IMR-90 (cell line): ENCODE measurements around the gene ATF1. TPM values are rescaled to one million over a fixed set of nuclear protein-coding genes. Genes with fewer than 3 reads are reported as not detected.

ENCODE experiments used
- ATAC-seq: fragments of 200-7000 bp; cut with Tn5 transposase; 2 replicates; pipeline ENCODE4 v1.9.1; 2020; ENCODE audit warnings: low read depth, mild to moderate bottlenecking, moderate library complexity
- BruUV-seq: library from RNA; stranded (reverse); fragments of 400-500 nt; replicated peaks from 2 replicates; lab custom pipeline; 2021; lab: Mats Ljungman, UMichigan
- CTCF ChIA-PET: fragments of 300-600 bp; formaldehyde crosslinking; extraction: SDS; loops from one replicate; lab custom pipeline; 2021; ENCODE audit warnings: antibody characterized with exemption; lab: Yijun Ruan, JAX
- POLR2A ChIA-PET: fragments of 300-600 bp; sonication (Branson Sonifier 250); formaldehyde crosslinking; loops from one replicate; lab custom pipeline; 2022; ENCODE audit warnings: antibody characterized with exemption; ENCODE audit not compliant: unreplicated experiment; lab: Charles Lee
- DNase-seq: peaks from one replicate; pipeline ENCODE4 v3.0.0; 2013
- H2AFZ ChIP-seq: replicated peaks from 2 replicates; pipeline ENCODE3; 2013; ENCODE audit warnings: low read length, mild to moderate bottlenecking; ENCODE audit not compliant: poor library complexity
- H2AK5ac ChIP-seq: 2 replicates; pipeline ENCODE4 v1.6.1; 2013; ENCODE audit warnings: low read depth, low read length, inconsistent platforms
- H2AK9ac ChIP-seq: replicated peaks from 2 replicates; pipeline ENCODE3; 2013; ENCODE audit warnings: mild to moderate bottlenecking, low read depth, low read length, moderate library complexity; ENCODE audit not compliant: poor library complexity
- H2BK120ac ChIP-seq: 2 replicates; pipeline ENCODE4 v1.6.1; 2013; ENCODE audit warnings: low read depth, low read length, inconsistent platforms
- H2BK15ac ChIP-seq: 3 replicates; pipeline ENCODE4 v1.6.1; 2013; ENCODE audit warnings: low read depth, low read length, inconsistent platforms
- H2BK20ac ChIP-seq: 2 replicates; pipeline ENCODE4 v1.6.1; 2013; ENCODE audit warnings: low read depth, mild to moderate bottlenecking, inconsistent platforms, low read length, moderate library complexity
- H2BK5ac ChIP-seq: 2 replicates; pipeline ENCODE4 v1.6.1; 2013; ENCODE audit warnings: mild to moderate bottlenecking, low read depth, low read length, inconsistent platforms; ENCODE audit not compliant: poor library complexity, severe bottlenecking
- H3K14ac ChIP-seq: replicated peaks from 2 replicates; pipeline ENCODE4 v1.6.1; 2013; ENCODE audit warnings: low read depth, low read length, inconsistent platforms
- H3K18ac ChIP-seq: 2 replicates; pipeline ENCODE4 v1.6.1; 2013; ENCODE audit warnings: low read depth, low read length, control low read depth
- H3K23ac ChIP-seq: 2 replicates; pipeline ENCODE4 v1.6.1; 2013; ENCODE audit warnings: low read depth, low read length, inconsistent platforms
- H3K27ac ChIP-seq: 2 replicates; pipeline ENCODE4 v1.5.1; 2013; ENCODE audit warnings: mild to moderate bottlenecking, control low read depth, low read length; ENCODE audit not compliant: insufficient read depth
- H3K27me3 ChIP-seq: 2 replicates; pipeline ENCODE4 v1.6.1; 2013; ENCODE audit warnings: low read length; ENCODE audit not compliant: control insufficient read depth, insufficient read depth
- H3K36me3 ChIP-seq: 2 replicates; pipeline ENCODE4 v1.6.1; 2013; ENCODE audit warnings: low read length, mixed read lengths; ENCODE audit not compliant: control insufficient read depth, insufficient read depth
- H3K4ac ChIP-seq: 2 replicates; pipeline ENCODE4 v1.6.1; 2013; ENCODE audit warnings: low read depth, low read length, inconsistent platforms
- H3K4me1 ChIP-seq: 2 replicates; pipeline ENCODE4 v1.6.1; 2013; ENCODE audit warnings: low read length, mixed read lengths; ENCODE audit not compliant: control insufficient read depth, insufficient read depth
- H3K4me2 ChIP-seq: 2 replicates; pipeline ENCODE4 v1.6.1; 2013; ENCODE audit warnings: low read depth, mild to moderate bottlenecking, control low read depth, low read length, moderate library complexity
- H3K4me3 ChIP-seq: 2 replicates; pipeline ENCODE4 v1.5.1; 2013; ENCODE audit warnings: low read depth, mild to moderate bottlenecking, control low read depth, low read length, moderate library complexity; ENCODE audit not compliant: insufficient read depth
- H3K56ac ChIP-seq: 2 replicates; pipeline ENCODE4 v1.6.1; 2013; ENCODE audit warnings: low read length, inconsistent platforms; ENCODE audit not compliant: insufficient read depth; ENCODE audit errors: extremely low read depth
- H3K79me1 ChIP-seq, 2 experiments: 2 replicates each; pipeline ENCODE4 v1.6.1; 2013; ENCODE audit warnings: low read length in 2 of 2, inconsistent platforms in 1 of 2, low read depth in 1 of 2
- H3K9ac ChIP-seq: 2 replicates; pipeline ENCODE4 v1.6.1; 2013; ENCODE audit warnings: low read depth, low read length, control low read depth
- H3K9me1 ChIP-seq: 2 replicates; pipeline ENCODE4 v1.6.1; 2013; ENCODE audit warnings: low read length, inconsistent platforms; ENCODE audit not compliant: insufficient read depth
- H3K9me3 ChIP-seq: 2 replicates; pipeline ENCODE4 v1.6.1; 2013; ENCODE audit warnings: low read length; ENCODE audit not compliant: control insufficient read depth, insufficient read depth
- H4K20me1 ChIP-seq: 2 replicates; pipeline ENCODE4 v1.6.1; 2013; ENCODE audit warnings: low read length, inconsistent platforms; ENCODE audit not compliant: insufficient read depth
- H4K5ac ChIP-seq: 2 replicates; pipeline ENCODE4 v1.6.1; 2013; ENCODE audit warnings: mild to moderate bottlenecking, low read depth, low read length, control low read depth
- H4K8ac ChIP-seq, 2 experiments: 2 replicates each; pipeline ENCODE4 v1.6.1; 2013; ENCODE audit warnings: low read depth in 2 of 2, low read length in 2 of 2, control low read depth in 1 of 2, inconsistent platforms in 1 of 2
- H4K91ac ChIP-seq: 2 replicates; pipeline ENCODE4 v1.6.1; 2013; ENCODE audit warnings: low read depth, low read length, inconsistent platforms; ENCODE audit not compliant: insufficient read depth
- BHLHE40 ChIP-seq: fragments of 150-350 bp; IDR thresholded peaks from 2 replicates; pipeline ENCODE4 v1.6.1; 2016; ENCODE audit warnings: mild to moderate bottlenecking, low read depth, low read length
- CEBPB ChIP-seq: IDR thresholded peaks from 2 replicates; pipeline ENCODE4 v1.6.1; 2012; ENCODE audit warnings: low read depth, low read length, improper control_type of control experiment
- CHD1 ChIP-seq: IDR thresholded peaks from 2 replicates; pipeline ENCODE4 v1.6.1; 2012; ENCODE audit warnings: low read depth, low read length, improper control_type of control experiment
- CTCF ChIP-seq: conservative IDR thresholded peaks from 2 replicates; pipeline ENCODE4 v1.5.1; 2012; ENCODE audit warnings: mild to moderate bottlenecking, low read depth, low read length, improper control_type of control experiment
- ELK1 ChIP-seq: fragments of 150-350 bp; IDR thresholded peaks from 2 replicates; pipeline ENCODE4 v1.6.1; 2016; ENCODE audit warnings: low read depth, mild to moderate bottlenecking, low read length, moderate library complexity, borderline replicate concordance
- FOS ChIP-seq: fragments of 150-350 bp; IDR thresholded peaks from 2 replicates; pipeline ENCODE4 v1.6.1; 2016; ENCODE audit warnings: low read depth, low read length
- MAFK ChIP-seq: IDR thresholded peaks from 2 replicates; pipeline ENCODE4 v1.6.1; 2012; ENCODE audit warnings: low read depth, low read length, improper control_type of control experiment
- MAZ ChIP-seq: IDR thresholded peaks from 2 replicates; pipeline ENCODE4 v1.6.1; 2012; ENCODE audit warnings: low read depth, mild to moderate bottlenecking, low read length, improper control_type of control experiment, moderate library complexity, borderline replicate concordance
- MXI1 ChIP-seq: IDR thresholded peaks from 2 replicates; pipeline ENCODE4 v1.6.1; 2012; ENCODE audit warnings: low read depth, mild to moderate bottlenecking, low read length, moderate library complexity, borderline replicate concordance
- NFE2L2 ChIP-seq: fragments of 150-350 bp; IDR thresholded peaks from 2 replicates; pipeline ENCODE4 v1.6.1; 2016; ENCODE audit warnings: low read depth, mild to moderate bottlenecking, low read length
- POLR2A ChIP-seq: IDR thresholded peaks from 2 replicates; pipeline ENCODE4 v1.6.1; 2012; ENCODE audit warnings: mild to moderate bottlenecking, low read depth, low read length
- RAD21 ChIP-seq: IDR thresholded peaks from 2 replicates; pipeline ENCODE4 v1.6.1; 2012; ENCODE audit warnings: low read length, improper control_type of control experiment
- RCOR1 ChIP-seq: IDR thresholded peaks from 2 replicates; pipeline ENCODE4 v1.6.1; 2012; ENCODE audit warnings: mild to moderate bottlenecking, low read length, improper control_type of control experiment; ENCODE audit not compliant: insufficient replicate concordance
- RFX5 ChIP-seq: IDR thresholded peaks from 2 replicates; pipeline ENCODE4 v1.8.0; 2012; ENCODE audit warnings: low read depth, mild to moderate bottlenecking, low read length, moderate library complexity
- SMC3 ChIP-seq: fragments of 150-350 bp; IDR thresholded peaks from 2 replicates; pipeline ENCODE4 v1.6.1; 2016; ENCODE audit warnings: low read depth, mild to moderate bottlenecking, antibody characterized with exemption, low read length, moderate library complexity
- USF2 ChIP-seq: fragments of 150-350 bp; IDR thresholded peaks from 2 replicates; pipeline ENCODE4 v1.6.1; 2017; ENCODE audit warnings: mild to moderate bottlenecking, antibody characterized with exemption, low read length, low read depth
- WGBS, 2 experiments: methylation state at CpG; one replicate each; pipeline versions ENCODE4 v1.1.5 to v1.1.7; 2013; ENCODE audit warnings: missing lambda C conversion rate in 2 of 2; ENCODE audit not compliant: insufficient read length in 1 of 2; ENCODE audit errors: extremely low coverage in 2 of 2; 5-methylcytosine and 5-hydroxymethylcytosine counted together
- dilution Hi-C: fragments of 300-500 bp; cut with HindIII; formaldehyde crosslinking; loops from one replicate; pipeline ENCODE4 v1.14.3; 2018; ENCODE audit warnings: low sequenced_read_pairs; ENCODE audit not compliant: unreplicated experiment
- in situ Hi-C: fragments of 300-500 bp; cut with MboI; formaldehyde crosslinking; loops from 3 replicates; pipeline ENCODE4 v1.14.3; 2019; ENCODE audit warnings: low sequenced_read_pairs, inconsistent platforms, mixed read lengths
- intact Hi-C: fragments of 100-400 bp; cut with micrococcal nuclease; formaldehyde crosslinking; loops from 2 replicates; pipeline ENCODE4 v1.10.0; 2022
- polyA plus RNA-seq, 3 experiments: library from polyadenylated mRNA; depleted of rRNA; stranded (reverse); fragments of >200 nt; gene quantifications; 2 replicates each; pipeline ENCODE4 v1.2.3, GENCODE V29; 2012; ENCODE audit warnings: low replicate concordance in 1 of 3
- total RNA-seq: library from RNA; depleted of rRNA; stranded (reverse); fragments of >200 nt; gene quantifications from 2 replicates; pipeline ENCODE4 v1.2.3, GENCODE V29; 2012

ATF1 gene
- total and polyA plus RNA-seq, 2 of the 4 experiments (the other 2 are of a cell fraction) = 20.6 to 24.0 TPM

DNA sequence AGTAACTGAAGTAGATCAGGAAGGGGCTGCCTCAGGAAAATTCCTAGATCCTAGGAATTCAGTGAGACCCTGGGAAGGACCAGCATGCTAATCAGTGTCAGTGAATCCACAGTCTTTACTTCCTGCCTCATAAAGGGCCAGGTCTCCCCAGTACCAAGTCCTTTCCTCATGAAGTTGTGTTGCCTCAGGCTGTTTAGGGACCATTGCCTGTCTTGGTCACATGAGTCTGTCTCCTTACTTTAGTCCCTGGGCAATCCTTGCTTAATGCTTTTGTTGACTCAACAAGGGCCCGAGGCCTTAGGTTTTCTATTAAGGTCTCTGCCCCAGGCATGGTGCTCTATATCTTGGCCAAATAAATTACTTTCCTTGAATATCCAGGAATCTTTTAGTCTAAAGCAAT lies 16.1 kb upstream of the ATF1 start:
- CTCF ChIA-PET = interaction anchor here (1.0 kb wide), 1 partner anchor 10 kb away, joined by 3 read pairs; no protein-coding TSS in a partner anchor
- H2AK9ac ChIP-seq = peak overlapping the region; percentile 32
- no peak overlapping the region for H3K56ac ChIP-seq
- DNase-seq (no peak), ATAC-seq (no peak)
- TF ChIP-seq MAZ (no peak), MAFK (no peak), USF2 (no peak), RAD21 (no peak), RCOR1 (no peak), FOS (no peak), ELK1 (no peak), CEBPB (no peak), POLR2A (no peak), RFX5 (no peak), CTCF (no peak), SMC3 (no peak), CHD1 (no peak), BHLHE40 (no peak), MXI1 (no peak), NFE2L2 (no peak)
- POLR2A ChIA-PET = no interaction called here
- no peak overlapping the region for H2AFZ ChIP-seq
- no peak overlapping the region for H2AK5ac ChIP-seq
- no peak overlapping the region for H3K14ac ChIP-seq
- H4K20me1 ChIP-seq = no peaks in the 10 kb centered on the region
- no peak overlapping the region for H2BK15ac ChIP-seq
- intact Hi-C loops = no loop called here
- H3K23ac ChIP-seq = no peak overlapping the region
- no peaks in the 10 kb centered on the region for H3K4me1 ChIP-seq
- no TSS peak for BruUV-seq
- H4K8ac ChIP-seq = no peak overlapping the region
- in situ Hi-C loops = no loop called here
- no peak overlapping the region for H3K18ac ChIP-seq
- 0 out of 4 replicates have a peak, but pooled peaks cover 0 to 3% of the 10 kb centered on the region in 2 experiments for H3K79me1 ChIP-seq
- peaks cover 9% of the 10 kb centered on the region; the same call in 1 of the 2 replicates for H3K9me1 ChIP-seq
- no peak overlapping the region for H3K27ac ChIP-seq
- peaks cover 21% of the 10 kb centered on the region for H3K36me3 ChIP-seq
- H4K91ac ChIP-seq = no peak overlapping the region
- H3K9me3 ChIP-seq = no peaks in the 10 kb centered on the region
- H3K4ac ChIP-seq = no peak overlapping the region
- H3K4me3 ChIP-seq = no peak overlapping the region
- H2BK20ac ChIP-seq = no peak overlapping the region
- no peak overlapping the region for H3K9ac ChIP-seq
- no peak overlapping the region for H4K5ac ChIP-seq
- no peak overlapping the region for H2BK5ac ChIP-seq
- no peak overlapping the region for H3K4me2 ChIP-seq
- dilution Hi-C loops = no loop called here
- H3K27me3 ChIP-seq = no peaks in the 10 kb centered on the region
- WGBS, 2 experiments = 100% methylated on average over 1 of the region's 1 CpG; no CpG with 5 or more reads in 1 of the 2 experiments
- no peak overlapping the region for H2BK120ac ChIP-seq
